ENCODE data around the gene AGTRAP. TPM values are rescaled to one million over a fixed set of nuclear protein-coding genes. Genes with fewer than 3 reads are reported as not detected.

The AGTRAP gene, protein sequence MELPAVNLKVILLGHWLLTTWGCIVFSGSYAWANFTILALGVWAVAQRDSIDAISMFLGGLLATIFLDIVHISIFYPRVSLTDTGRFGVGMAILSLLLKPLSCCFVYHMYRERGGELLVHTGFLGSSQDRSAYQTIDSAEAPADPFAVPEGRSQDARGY
- total RNA-seq = 10 to 100 TPM in 1 of 2 experiments, 1 to 10 TPM in 1; 9.7 to 11.0 TPM

DNA sequence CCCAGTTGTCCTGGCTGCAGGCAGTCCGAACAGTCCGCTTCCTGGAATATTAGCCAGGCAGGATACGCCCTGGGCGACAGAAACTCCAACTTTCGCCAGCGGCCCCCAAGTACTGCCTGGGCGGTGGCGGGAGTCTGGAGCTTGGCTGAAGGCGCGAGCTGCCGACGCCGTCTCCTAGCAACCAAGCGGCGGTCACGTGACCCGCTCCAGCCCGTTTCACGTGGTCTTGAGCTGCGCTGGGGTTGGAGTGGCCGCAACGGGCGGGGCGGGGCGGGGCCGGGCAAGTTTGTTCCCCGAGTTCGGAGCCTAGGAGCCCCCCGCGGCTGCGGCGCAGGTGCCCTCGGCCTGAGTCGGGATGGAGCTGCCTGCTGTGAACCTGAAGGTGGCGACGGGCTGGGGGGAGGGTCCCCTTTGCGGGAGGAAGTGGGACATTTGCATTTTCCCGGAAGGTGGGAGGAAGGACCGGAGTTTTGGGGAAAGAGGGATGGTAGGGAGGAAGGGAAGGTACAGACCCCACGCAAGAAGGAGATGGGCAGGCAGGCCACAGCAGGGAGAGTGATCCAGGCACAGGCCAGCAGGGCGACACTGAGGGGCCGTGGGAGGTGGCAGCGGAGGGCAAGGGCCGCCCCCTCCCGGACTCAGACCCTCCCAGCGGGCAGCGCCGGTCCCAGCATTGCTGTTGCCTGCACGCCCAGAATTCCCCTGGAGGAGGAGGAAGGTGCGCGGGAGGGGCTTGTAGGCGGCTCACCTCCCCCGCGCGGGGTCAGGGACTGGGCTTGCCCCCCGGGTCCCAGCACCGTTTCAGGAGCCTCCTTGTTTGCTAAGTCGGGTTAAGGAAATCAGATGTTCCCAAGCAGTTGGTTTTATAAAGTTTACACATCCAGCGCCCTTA, at the start of gene AGTRAP:
AGTRAP (plus strand) TSS at position 283 of the 892 bp plus-strand sequence; CDS start at position 356, 73 bp downstream.
- POLR2A ChIA-PET = interaction anchor here (0.9 to 1.7 kb wide), 2 partner anchors 17 to 173 kb away, joined by 3 to 4 read pairs; no protein-coding TSS in a partner anchor
- CTCF ChIA-PET = interaction anchor here (0.6 to 2.5 kb wide), 8 partner anchors 9 to 91 kb away, joined by 3 to 13 read pairs (median 3); no protein-coding TSS in a partner anchor

DNA sequence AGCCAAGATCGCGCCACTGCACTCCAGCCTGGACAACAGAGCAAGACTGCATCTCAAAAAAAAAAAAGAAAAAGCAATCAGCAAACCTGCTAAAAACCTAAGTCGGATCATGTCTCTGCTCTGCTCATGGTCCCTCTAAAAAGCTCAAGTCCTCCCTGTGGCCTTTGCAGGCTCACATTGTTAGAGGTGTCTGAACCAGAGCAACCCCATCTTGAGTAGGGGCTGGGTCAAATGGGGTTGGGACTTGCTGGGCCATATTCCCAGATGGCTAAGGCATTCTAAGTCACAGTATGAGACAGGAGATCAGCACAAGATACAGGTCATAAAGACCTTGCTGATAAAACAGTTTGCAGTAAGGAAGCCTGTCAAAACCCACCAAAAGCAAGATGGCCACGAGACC, 47.4 kb upstream of the AGTRAP start:
- ChIA-PET POLR2A (no interaction called here), CTCF (interaction anchor here (0.6 kb wide), 1 partner anchor 22 kb away, joined by 3 read pairs; no protein-coding TSS in a partner anchor)

DNA sequence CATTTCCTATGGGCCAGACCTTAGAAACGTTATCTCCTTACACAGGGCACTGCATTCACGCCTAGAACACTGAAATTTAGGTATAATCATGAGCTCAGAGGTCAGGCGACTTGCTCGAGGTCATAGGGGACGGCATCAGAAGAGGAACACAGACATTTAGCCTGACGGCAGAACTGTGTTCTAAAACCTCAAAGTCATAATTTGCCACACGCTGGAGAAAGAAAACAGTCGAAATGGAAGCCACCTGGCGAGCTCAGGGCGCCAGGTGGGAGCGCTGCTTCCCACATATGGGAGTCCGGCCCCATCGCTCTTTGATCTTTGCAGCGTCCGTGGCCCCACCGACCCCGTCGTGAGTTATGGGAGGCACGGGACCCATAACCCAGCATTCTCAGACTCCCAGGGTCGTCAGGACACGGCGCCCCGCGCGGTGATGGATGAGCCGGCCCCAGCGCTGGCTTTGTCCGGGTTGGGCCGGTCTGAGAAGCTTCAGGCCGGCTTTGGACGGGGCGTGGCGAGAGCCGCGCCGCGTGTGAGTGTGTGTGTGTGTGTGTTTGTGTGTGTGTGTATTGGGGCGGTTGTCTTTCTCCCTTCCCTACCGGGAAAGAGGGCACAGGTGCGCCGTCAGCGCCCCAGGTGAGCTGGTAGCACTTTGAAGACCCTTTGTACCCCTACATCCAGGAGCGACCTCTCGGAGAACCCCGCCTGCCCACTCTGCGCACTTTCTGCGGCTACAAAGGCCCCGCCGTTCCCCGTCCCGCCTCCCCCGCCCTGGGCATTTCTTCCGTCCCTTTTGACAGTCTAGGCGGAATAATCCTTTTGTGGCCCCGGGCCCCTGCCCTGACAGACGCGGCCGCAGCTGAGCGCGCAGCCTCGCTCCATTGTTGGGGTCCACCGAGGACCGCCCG, 45.3 kb upstream of the AGTRAP start:
- POLR2A ChIA-PET = interaction anchor here (0.9 kb wide), 1 partner anchor 26 kb away, joined by 5 read pairs; no protein-coding TSS in a partner anchor
- CTCF ChIA-PET = interaction anchor here (0.6 to 1.8 kb wide), 5 partner anchors 9 to 414 kb away, joined by 3 to 5 read pairs (median 5); partner anchors contain the start of gene FBXO6

DNA sequence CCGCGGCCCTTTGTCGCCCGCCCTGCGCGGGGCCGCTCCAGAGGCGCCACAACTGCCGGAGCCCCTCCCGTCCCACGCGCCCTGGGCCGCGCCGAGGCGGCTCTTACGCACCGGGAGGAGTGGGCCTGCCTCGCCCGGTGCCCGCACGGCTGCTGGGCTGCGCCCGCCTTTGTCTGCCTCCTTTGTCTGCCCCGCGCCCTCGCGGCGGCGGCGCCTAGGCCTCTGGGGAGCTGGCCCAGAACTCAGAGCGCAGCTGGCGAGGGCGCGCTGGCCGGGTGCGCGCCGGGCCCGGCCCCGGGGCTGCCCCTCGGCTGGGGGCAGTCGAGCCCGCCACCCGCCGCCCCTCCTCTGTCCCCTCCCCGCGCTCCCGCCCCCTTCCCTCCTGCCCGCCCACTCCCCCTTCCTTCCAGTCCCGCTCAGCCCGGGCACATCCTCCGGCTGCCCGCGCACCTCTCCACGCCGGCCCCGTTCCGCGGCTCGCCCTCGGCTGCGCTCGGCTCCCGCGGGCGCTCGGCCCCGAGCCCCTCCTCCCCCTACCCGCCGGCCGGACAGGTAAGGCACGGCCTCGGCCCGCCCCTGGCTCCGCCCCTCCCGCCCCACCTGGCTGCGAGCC, 44.5 kb upstream of the AGTRAP start, which contains the start of gene DRAXIN:
DRAXIN (plus strand) TSS at position 409 of the 613 bp plus-strand sequence. CDS start 14,549 bp downstream, outside the sequence.
- ChIA-PET CTCF (interaction anchor here (0.7 to 1.8 kb wide), 2 partner anchors 41 to 415 kb away, joined by 3 to 5 read pairs; no protein-coding TSS in a partner anchor), POLR2A (no interaction called here)

DNA sequence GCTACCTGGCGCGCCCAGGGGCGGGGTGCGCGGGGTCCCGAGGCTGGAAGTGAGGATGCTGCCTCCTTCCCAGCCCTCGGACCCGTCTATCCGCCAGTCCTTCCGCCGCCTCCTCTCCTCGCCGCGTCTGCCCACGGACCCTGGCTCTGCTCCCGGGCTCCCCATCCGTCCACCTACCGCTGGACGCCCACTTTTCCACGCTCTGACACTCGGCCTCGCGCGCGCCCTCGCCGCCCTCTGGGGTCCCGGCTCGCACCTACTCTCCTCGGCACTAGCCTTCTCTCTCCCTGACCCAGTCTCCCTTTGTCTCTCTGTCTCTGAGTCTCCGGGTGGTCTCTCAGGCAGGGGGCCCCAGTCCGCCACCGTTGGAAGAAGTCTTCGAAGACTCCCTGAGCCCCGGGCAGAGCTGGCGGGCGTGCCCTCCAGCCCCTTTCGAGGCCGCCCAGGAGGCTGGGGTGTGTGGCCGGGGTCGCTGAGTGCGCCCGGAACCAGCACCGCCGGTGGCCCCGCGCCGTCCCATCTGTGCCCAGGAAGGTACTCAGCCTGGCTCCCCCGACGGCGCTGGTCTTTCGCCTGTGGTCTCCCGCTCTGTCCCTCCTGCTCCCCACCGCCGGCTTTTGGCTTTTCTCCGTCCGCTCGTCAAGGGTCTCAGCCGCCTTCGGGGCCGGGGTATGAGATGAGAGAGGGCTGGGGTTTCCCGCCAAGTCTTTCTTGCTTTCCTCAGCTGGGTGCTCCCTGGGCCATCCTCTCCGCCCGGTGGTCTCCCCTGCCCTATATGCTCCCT, 43.8 kb upstream of the AGTRAP start:
- ChIA-PET CTCF (interaction anchor here (1.0 to 3.7 kb wide), 4 partner anchors 11 to 44 kb away, joined by 4 to 16 read pairs (median 6); partner anchors contain the start of genes FBXO6 and MAD2L2), POLR2A (no interaction called here)

DNA sequence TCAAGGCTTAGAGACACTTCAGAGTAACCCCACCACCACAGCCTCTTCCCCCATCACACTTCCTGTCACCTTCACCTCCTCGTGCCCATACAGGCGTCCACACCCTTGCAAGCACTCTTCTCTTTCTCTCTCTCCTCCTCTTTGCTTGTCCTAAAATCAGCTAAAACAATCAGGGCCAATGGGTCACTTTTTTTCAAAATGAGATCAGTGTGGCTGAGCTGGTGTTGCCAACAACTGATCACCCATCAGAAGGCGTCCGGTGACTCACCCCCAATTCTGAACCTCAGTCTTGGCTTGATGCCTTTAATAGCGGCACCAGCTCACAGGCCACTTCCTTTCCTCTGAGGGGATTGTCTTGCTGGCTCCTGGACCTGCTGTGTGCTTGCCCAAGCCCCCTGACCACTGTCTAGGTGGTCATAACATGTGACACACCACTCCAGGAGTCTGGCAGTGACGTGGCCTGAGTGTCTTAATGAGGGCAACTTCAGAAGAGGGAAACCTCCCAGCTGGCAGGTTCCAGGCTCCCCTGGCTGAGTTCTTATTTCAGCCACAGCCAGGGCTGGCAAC, 42.8 kb upstream of the AGTRAP start:
- CTCF ChIA-PET = interaction anchor here (1.0 to 3.7 kb wide), 5 partner anchors 12 to 45 kb away, joined by 3 to 16 read pairs (median 5); partner anchors contain the start of genes FBXO6 and MAD2L2
- POLR2A ChIA-PET = no interaction called here

DNA sequence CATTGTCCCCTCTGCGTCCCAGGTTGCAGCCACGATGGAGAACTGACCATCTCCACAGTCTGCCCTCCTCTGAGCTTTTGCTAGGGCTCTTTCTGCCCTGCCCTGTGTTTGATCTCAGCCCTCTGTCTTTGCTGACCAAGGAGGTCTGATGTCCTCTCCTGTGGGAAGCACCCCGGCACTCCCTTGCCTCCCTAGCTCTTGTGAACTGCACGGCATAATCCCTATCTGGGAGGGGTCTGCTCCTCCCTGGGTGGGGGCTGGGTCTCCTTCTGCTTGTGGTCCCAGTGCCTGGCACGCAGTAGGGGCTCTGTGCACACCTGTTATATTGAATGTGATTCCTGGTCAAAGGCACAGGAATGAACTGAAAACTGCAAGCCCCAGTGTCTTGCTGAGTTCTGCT, 42.0 kb upstream of the AGTRAP start:
- ChIA-PET POLR2A (no interaction called here), CTCF (interaction anchor here (1.1 to 3.7 kb wide), 4 partner anchors 13 to 44 kb away, joined by 3 to 16 read pairs (median 6); partner anchors contain the start of genes FBXO6 and MAD2L2)

DNA sequence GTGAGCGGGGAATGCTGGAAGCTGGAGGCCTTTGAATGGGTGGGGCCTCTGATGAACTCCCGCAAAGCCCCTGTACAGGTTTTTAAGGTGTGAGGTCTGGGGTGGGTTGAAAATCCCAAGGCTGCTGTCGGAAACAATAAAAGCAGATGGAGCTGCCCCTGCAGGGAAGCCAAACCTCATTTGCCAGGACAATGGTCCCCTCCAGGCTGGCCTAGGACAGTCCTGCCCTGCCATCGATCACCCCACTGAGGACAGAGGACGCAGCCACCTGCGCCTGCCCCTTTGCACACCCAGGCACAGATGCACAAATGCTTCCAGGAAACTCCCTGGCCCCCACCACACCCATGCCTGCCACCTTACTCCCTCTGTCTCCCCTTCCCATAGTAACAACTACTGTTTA, 40.1 kb upstream of the AGTRAP start:
- CTCF ChIA-PET = interaction anchor here (1.3 kb wide), 1 partner anchor 24 kb away, joined by 3 read pairs; no protein-coding TSS in a partner anchor

DNA sequence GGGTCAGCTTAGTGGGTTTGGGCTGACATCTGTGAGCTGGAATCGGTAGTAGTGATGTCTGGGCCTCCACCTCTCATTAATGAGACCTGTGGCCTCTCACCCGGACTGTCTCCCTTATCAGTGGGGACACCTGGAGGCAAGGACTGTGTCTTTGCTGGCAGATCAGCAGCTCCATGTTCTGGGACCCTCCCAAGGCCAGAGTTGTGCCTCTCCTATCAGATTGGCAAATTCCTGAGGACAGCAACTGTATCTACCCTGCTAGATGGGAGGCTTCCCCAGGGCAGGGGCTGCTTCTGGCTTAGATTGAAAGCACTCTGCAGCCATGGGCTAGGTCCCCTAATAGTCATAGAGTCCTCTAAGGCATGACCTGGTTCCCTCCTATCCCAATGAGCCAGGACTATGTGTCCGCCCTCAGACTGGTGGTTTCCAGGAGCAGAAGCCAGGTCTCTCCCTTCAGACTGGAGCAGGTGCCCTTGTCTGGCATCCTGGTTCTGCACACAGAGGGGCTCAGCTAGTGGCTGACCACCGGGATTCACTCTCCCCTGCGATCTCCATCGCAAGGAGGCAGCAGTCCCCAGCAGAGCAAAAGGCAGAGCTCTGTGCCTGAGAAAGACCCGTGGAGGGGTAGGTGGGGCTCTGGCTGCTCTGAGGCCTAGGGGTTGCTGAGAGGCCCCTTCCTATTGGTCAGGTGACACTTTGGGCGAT, 38.6 kb upstream of the AGTRAP start:
- ChIA-PET CTCF (interaction anchor here (0.6 to 1.2 kb wide), 2 partner anchors 52 to 657 kb away, joined by 3 read pairs; no protein-coding TSS in a partner anchor), POLR2A (interaction anchor here (0.7 kb wide), 1 partner anchor 281 kb away, joined by 4 read pairs; no protein-coding TSS in a partner anchor)

More for the DNA sequence above, 40.1 kb upstream of the AGTRAP start:
- POLR2A ChIA-PET = no interaction called here

DNA sequence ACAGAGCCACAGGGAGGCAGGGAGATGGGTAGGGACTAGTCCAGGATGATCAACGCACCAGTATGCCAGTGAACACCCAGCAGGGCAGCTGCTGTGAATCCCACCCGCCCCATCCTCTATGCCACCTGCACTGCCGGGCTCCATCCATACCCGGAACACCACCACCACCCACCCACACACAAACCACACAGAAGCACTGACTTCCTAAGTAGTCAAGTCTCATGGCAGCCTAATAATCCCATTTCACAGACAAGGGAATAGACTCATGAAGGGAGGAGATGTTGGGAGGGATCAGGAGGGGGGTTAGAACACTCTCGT, 38.1 kb upstream of the AGTRAP start:
- CTCF ChIA-PET = interaction anchor here (1.2 kb wide), 1 partner anchor 52 kb away, joined by 3 read pairs; no protein-coding TSS in a partner anchor
- POLR2A ChIA-PET = no interaction called here

DNA sequence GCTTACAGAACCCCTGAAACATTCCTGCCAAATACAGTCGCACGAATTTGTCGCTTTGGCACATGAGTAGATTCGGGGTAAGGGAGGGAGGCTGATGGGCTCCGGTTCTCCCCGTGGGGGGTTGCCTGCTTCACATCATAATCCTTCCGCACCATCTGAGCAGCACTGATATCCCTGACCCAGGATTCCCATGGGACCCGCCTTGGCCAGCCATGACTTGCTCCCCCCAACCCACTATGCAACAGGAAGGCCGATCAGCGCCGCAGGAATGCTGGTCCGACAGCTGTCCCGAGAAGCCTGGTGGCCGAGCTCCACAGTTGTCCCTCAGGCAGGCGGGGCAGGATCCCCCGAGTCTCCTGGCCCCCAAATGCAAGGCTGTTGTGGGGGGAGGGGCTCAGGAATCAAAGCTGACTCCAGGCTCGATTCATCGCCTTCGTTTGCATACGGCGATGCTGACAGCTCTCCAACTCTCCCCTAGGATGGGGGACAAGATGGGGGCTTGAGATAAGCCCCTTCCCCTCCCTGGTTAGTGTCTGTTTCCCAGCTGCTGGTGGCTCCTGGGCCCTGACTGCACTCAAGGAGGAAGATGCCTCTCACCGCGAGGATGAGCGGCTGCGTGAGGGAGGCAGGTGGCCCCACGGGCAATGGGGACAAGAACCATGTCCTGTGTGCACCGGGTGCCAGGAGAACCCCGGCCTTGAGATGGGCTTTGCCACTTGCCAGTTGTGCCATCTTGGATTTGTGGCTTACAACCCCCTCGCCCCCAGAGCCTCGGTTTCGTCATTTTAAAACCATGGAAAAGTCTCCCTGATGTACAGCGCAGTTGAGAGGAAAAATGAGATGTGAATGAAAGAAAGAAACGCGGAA, 35.1 kb upstream of the AGTRAP start:
- CTCF ChIA-PET = interaction anchor here (1.0 to 1.2 kb wide), 2 partner anchors 12 to 19 kb away, joined by 3 read pairs; no protein-coding TSS in a partner anchor
- POLR2A ChIA-PET = no interaction called here

DNA sequence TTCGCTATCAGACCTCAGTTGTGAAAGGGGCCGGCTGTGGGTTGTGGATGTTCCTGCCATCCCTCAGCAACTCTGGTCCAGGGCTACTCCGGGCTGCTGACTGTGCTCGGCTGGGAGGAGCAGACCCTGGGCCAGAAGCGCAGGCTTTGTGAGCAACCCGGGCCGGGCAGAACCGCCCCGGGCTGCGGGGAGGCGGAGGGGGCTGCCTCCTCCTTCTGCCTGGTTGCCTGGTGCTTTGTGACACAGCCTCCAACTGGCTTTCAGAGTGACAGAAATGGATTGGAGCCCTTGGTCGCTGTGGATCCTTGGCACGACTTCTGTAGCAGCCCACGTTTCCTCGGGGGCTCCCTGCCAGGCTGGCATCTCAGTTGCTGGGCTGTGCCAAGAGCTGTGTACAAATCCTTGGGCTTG, 34.4 kb upstream of the AGTRAP start:
- CTCF ChIA-PET = no interaction called here
- POLR2A ChIA-PET = no interaction called here

DNA sequence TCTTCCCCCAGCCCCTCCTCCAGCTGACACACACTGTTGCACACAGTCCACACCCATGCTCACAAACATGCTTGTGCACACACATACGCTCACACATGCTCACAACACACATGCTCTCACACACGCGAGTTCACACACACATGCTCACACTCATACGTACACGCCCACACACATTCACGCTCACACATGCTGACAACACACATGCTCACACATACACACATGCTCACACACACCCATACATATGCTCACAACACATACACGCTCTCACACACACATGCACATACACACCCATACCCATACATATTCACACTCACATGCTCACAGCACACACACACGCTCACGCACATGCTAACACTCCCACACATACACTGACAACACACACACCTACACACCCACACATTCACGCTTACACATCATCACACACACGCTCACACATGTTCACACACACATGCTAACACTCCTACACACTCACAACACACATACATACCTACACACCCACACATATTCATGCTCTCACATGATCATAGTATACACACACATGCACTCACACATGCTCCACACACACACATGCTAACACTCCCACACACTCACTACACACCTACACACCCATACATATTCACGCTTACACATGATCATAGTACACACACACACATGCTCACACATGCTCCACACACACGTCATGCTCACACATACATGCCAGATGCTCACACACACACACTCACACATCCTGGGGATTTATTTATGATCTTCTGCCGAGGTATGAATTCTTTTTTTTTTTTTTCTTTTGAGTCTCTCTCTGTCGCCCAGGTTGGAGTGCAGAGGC, 33.7 kb upstream of the AGTRAP start:
- POLR2A ChIA-PET = no interaction called here
- CTCF ChIA-PET = no interaction called here

DNA sequence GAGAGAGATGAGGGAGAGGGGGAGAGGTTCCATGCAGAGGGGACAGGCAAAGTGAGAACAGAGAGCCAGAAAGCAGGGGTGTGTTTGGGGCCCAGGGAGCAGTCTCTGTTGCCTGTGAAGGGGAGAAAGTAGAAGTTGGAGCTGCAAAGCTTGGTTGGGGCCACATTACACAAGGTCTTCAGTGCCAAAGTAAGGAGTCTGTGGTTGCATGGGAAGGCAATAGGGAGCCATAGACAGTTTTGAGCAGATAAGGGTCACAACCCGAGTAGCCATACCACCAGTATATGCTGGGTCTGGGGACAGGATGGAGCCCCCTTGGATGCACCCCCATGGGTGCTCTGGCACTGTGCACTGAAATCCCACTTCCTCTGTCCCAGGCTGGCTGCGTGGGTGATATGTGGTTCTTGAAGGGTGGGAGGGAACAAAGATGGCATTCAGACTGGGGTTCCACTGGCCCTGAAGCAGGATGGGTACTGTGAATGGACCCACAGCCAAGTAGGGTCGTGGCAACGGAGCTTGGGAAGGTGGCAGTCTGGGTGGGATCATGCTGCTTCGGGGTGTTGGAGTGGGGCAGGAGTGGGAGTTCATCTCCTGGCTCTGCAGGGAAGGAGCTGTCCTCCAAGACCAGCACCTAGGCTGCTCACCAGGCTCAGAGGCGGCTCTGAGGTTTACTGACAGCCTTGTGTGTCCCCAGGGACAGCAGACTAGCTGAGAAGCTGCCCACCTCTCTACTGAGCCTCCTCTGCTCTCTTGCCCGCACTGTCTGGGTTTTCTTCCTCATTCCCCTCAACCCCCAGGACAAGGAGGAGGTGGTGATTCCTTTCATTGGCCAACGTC, 32.4 kb upstream of the AGTRAP start:
- CTCF ChIA-PET = no interaction called here
- POLR2A ChIA-PET = no interaction called here

Measured in activated CD8-positive, alpha-beta memory T cell treated with anti-CD3 and anti-CD28 coated beads for 36 hours (primary cell).